AG04449 (cell line): ENCODE measurements around the gene LMTK2.

Experiments
- CTCF ChIA-PET: fragments of 350-600 bp; formaldehyde crosslinking; extraction: SDS; loops from one replicate; lab custom pipeline; 2021; ENCODE audit warnings: antibody characterized with exemption; lab: Yijun Ruan, JAX
- POLR2A ChIA-PET: fragments of 400-600, 350-600 bp; formaldehyde crosslinking; extraction: SDS; loops from one replicate; lab custom pipeline; 2020; ENCODE audit warnings: antibody characterized with exemption, inconsistent platforms; lab: Yijun Ruan, JAX
- DNase-seq: peaks from one replicate; pipeline ENCODE4 v3.0.0-alpha.2; 2010; ENCODE audit warnings: low read depth, low spot score
- H3K4me3 ChIP-seq: 2 replicates; pipeline ENCODE4 v1.5.1; 2011; ENCODE audit warnings: low read depth, mild to moderate bottlenecking, control low read depth, low read length
- CTCF ChIP-seq: IDR thresholded peaks from one replicate; pipeline ENCODE4 v1.5.1; 2011; ENCODE audit warnings: mild to moderate bottlenecking, moderate library complexity, low read length, control low read depth, inconsistent platforms; ENCODE audit not compliant: insufficient read depth; ENCODE audit errors: missing control alignments

The LMTK2 gene

GRCh38 chr7:98194186-98194585, 87.5 kb downstream of the LMTK2 start:
- no peak for DNase-seq
- CTCF ChIA-PET = no interaction called here
- no peak for TF ChIP-seq CTCF
- H3K4me3 ChIP-seq = no peak overlapping the region
- POLR2A ChIA-PET = no interaction called here

GRCh38 chr7:98194672-98195457, 88.2 kb downstream of the LMTK2 start:
- ChIA-PET POLR2A (no interaction called here), CTCF (no interaction called here)
- TF ChIP-seq CTCF = no peak
- DNase-seq = no peak
- H3K4me3 ChIP-seq = no peak overlapping the region

- no peak for TF ChIP-seq CTCF
- no peak for DNase-seq
- ChIA-PET POLR2A (no interaction called here), CTCF (interaction anchor here (1.8 kb wide), 1 partner anchor 29 kb away, joined by 6 read pairs; no protein-coding TSS in a partner anchor)
- H3K4me3 ChIP-seq = no peak overlapping the region
These were observed 90.3 kb downstream of the LMTK2 start for GRCh38 chr7:98196706-98197605.

GRCh38 chr7:98199131-98199530, 92.5 kb downstream of the LMTK2 start:
- DNase-seq = no peak
- TF ChIP-seq CTCF = no peak
- POLR2A ChIA-PET = no interaction called here
- CTCF ChIA-PET = interaction anchor here (0.6 to 1.0 kb wide), 2 partner anchors 30 to 1187 kb away, joined by 3 to 5 read pairs; no protein-coding TSS in a partner anchor
- H3K4me3 ChIP-seq = no peak overlapping the region

- ChIA-PET POLR2A (no interaction called here), CTCF (no interaction called here)
- H3K4me3 ChIP-seq = no peak overlapping the region
These were observed 93.7 kb downstream of the LMTK2 start for GRCh38 chr7:98200364-98200763.

More at GRCh38 chr7:98200364-98200763, 93.7 kb downstream of the LMTK2 start:
- DNase-seq = no peak
- no peak for TF ChIP-seq CTCF
